Neural progenitor cell (in vitro differentiated cells): ENCODE data around the gene VCAN.

Experiments used
- EZH2 ChIP-seq: fragments of 200-600 bp; sonication (generic); IDR thresholded peaks from 2 replicates; pipeline ENCODE4 v1.6.1; 2017; ENCODE audit warnings: antibody characterized with exemption, mild to moderate bottlenecking, moderate library complexity
- TF ChIP-seq, protein P1 (sequence below): fragments of 200-600 bp; sonication (generic); IDR thresholded peaks from 2 replicates; pipeline ENCODE4 v1.5.1; 2017; ENCODE audit warnings: antibody characterized with exemption, mild to moderate bottlenecking

DNA sequence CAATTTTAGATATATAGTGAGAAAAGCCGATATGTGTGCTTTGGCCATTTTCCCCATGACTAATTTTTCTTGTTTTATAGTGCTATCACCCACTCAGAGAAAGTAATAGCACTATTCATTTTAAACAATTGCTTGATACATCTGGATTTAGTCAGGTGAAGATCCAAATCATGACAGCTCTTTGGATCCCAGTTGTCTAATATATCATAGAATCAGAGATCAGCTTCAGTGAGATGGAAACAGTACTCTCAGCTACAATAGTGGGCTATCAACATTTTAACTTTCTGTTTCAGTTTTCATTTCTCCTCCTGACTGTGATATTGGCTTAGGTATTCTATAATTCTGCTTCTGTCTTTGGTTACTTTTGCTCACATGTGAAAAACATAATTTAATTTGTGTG is 38.7 kb downstream of the VCAN start:
- TF ChIP-seq, protein P1, sequence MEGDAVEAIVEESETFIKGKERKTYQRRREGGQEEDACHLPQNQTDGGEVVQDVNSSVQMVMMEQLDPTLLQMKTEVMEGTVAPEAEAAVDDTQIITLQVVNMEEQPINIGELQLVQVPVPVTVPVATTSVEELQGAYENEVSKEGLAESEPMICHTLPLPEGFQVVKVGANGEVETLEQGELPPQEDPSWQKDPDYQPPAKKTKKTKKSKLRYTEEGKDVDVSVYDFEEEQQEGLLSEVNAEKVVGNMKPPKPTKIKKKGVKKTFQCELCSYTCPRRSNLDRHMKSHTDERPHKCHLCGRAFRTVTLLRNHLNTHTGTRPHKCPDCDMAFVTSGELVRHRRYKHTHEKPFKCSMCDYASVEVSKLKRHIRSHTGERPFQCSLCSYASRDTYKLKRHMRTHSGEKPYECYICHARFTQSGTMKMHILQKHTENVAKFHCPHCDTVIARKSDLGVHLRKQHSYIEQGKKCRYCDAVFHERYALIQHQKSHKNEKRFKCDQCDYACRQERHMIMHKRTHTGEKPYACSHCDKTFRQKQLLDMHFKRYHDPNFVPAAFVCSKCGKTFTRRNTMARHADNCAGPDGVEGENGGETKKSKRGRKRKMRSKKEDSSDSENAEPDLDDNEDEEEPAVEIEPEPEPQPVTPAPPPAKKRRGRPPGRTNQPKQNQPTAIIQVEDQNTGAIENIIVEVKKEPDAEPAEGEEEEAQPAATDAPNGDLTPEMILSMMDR = no peak
- no peak for TF ChIP-seq EZH2
